Right ventricle myocardium inferior (tissue), 1 donor: ENCODE measurements around the gene MED27. TPM values are rescaled to one million over a fixed set of nuclear protein-coding genes. Genes with fewer than 3 reads are reported as not detected.

ENCODE experiments used
- ATAC-seq: fragments of 200-7000 bp; cut with Tn5 transposase; one replicate; pipeline ENCODE4 v1.9.1; 2020; ENCODE audit warnings: mild to moderate bottlenecking, moderate library complexity
- DNase-seq: peaks from one replicate; pipeline ENCODE4 v3.0.0; 2021; ENCODE audit errors: missing footprints
- intact Hi-C: fragments of 100-400 bp; cut with DNase I; formaldehyde crosslinking; loops from one replicate; pipeline ENCODE4 v1.11.0; 2022
- total RNA-seq: library from RNA; stranded (reverse); fragmentation: NEBNext Ultra II Directional; extraction: Animal tissue kit (Norgen Biotek cat#: 25700); gene quantifications from one replicate; pipeline ENCODE4 v1.2.1, GENCODE V29; 2021
- donor health status: DM: no; HTN: yes; CAD: no; lungs with severe emphysema.

Gene MED27
- total RNA-seq, 1 donor from 2014 or later = 15.1 TPM

DNA sequence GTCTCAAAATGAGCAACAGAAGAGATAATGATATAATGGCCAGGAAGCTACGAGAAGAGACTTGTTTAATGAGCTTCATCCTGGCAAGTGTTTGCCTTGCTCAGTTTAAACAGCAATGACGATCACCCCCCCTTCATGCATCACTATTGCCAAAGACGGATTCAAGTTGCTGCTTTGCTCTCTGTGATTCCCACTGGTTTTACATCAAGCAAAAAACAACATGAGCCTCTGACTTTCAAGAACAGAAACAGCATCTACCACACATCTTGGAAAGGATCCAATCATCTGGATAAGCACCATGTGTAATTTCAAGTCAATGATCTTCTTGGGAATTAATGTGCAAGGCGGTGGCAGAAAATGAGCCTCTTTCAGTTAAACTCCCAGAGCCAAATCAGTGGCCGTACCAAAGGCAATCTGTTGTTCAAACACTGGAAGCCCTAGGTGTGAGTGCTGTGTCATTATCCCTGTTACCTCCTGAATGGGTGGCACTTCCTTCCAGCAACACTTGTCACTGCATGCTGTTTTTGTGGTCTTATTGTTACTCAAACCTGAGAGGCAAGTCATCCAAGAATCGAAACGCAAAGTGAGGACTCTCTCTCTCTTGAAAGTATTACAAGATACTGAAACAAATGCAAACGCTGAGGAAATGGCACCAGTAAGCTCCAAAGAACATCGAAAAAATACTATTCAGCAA, 72.8 kb downstream of the MED27 start:
- no peak for DNase-seq
- peak; percentile 50 for ATAC-seq
- intact Hi-C loops = no loop called here

DNA sequence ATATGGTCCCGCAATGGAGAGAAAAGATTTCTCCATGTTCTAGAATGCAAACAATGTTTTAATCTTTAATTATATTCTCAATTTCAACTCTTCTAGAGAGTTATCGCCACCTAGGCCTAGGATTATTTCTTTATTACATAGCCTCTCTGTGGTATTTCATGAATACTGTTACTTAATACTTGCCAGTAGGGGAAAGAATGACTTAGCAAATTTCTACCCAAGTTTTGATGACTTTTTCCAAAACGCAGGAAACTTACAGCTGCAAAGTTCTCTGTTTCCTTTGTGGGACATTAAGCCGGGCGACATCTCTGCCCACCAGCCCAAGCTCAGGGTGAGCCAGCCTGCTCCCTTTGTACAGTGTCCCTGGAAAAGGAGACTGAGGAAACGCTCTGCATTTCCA, 73.8 kb downstream of the MED27 start:
- intact Hi-C loops = no loop called here
- no peak for ATAC-seq
- no peak for DNase-seq

DNA sequence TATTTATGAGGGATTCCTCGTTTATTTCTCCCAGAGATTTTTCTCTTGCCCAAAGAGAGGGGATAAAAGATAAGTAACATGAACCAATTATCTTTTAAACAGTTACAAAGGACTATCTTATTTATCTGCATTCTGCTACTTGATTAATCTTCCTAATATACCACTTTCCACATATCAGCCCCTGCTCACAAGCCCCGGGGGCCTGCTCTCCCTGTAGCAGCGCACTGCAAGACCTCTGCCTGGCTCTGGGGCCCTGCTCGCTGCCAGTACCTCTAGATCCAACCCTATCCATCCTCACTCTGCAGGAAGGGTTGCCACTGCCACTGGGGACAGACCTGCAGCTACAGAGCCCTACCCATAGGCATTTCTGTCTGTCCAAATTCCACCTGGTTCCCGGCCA, 75.3 kb downstream of the MED27 start:
- intact Hi-C loops = no loop called here
- ATAC-seq = no peak
- DNase-seq = no peak

DNA sequence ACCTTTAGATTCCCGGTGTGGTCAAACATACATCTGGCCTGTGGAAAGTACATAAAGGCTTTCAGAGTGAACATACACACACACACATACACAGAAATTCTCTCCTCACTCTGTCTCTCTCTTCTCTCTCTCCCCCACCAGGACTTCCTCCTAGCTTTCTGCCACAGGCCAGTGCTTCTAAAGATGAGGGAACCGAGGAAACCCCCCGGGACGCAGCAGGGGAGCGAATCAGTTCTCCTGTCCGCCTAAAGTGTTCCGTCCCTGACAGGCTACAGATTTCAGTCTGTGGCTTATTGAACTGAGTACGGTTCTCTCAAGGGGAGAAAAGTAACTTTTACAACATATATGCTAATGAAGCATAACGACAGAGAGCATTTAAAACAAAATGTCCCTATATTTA, 75.8 kb downstream of the MED27 start:
- DNase-seq (no peak), ATAC-seq (no peak)
- intact Hi-C loops = no loop called here

DNA sequence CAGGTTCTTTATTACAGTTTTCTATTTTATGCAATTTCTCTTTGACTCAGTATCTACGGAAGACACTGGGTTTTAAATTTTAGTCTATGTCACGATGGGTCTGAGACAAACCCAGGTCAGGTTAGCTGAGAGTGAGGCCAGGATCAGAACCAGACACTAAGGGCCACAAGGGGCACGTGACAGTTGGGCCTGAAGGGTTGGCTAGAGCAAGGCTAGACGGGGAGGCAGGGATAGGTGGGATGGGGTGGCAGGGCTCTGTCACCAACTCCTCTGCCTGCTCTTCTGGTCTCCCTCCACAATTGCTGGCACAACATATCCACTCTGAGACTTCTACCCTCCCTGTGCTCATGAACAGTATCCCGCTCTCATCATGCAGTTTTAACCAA, 76.4 kb downstream of the MED27 start:
- intact Hi-C loops = no loop called here
- ATAC-seq = no peak
- no peak for DNase-seq

DNA sequence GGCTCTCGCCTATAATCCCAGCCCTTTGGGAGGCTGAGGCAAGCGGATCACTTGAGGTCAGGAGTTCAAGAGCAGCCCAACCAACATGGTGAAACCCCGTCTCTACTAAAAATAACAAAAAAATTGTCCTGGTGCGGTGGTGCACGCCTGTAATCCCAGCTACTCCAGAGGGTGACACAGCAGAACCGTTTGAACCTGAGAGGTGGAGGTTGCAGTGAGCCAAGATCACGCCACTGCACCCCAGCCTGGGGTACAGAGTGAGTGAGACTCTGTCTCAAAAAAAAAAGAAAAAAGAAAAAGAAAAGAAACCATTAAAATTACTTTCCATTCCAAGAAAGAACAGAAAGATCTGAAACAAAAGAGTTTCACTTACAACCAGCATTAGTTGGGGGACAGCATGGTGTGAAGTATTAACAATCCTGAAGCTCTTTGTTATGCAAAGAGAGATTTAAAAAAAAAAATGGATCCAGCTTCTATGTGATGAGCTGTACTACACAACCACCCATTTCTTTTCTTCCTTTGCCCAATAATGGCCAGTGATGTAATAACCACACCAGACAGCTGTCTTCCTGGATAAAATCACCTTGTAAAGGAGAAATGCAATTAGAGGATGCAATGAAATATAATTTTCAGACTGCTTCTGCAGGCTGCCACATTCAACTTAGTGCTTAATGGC, 76.9 kb downstream of the MED27 start:
- no peak for ATAC-seq
- DNase-seq = no peak
- intact Hi-C loops = no loop called here

DNA sequence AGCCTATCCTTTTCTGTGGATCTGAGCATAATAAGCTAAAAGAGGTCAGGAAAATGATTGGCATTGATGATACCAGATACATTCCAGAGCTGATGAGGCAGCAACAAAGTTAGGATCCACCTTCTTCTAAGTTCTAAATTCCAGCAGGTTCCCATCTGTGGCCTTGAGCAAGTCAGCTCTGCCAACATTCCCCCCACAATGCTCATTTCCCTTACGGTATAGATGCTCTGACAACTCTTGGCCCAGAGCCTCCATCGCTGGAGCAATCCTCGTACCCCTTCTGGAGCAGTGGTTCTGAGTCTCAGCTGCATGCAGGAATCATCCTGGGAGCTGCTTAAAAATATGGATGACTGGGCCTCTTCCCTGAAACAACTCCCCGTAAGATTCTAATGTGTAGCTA, 78.1 kb downstream of the MED27 start:
- intact Hi-C loops = no loop called here
- ATAC-seq = no peak
- DNase-seq = no peak

DNA sequence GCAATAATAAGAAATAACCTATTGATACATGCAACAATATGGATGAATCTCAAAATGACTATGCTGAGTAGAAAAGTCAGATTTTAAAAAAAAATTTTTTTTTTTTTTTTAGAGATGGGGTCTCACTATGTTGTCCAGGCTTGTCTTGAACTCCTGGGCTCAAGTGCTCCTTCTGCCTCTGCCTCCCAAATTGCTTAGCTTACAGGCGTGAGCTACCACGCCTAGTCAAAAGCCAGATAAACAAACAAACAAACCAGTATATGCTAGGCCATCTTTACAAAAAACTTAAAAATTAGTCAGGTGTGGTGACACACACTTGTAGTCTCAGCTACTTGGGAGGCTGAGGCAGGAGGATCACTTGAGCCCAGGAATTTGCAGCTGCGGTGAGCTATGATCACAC, 79.0 kb downstream of the MED27 start:
- no peak for DNase-seq
- ATAC-seq = no peak
- intact Hi-C loops = no loop called here

DNA sequence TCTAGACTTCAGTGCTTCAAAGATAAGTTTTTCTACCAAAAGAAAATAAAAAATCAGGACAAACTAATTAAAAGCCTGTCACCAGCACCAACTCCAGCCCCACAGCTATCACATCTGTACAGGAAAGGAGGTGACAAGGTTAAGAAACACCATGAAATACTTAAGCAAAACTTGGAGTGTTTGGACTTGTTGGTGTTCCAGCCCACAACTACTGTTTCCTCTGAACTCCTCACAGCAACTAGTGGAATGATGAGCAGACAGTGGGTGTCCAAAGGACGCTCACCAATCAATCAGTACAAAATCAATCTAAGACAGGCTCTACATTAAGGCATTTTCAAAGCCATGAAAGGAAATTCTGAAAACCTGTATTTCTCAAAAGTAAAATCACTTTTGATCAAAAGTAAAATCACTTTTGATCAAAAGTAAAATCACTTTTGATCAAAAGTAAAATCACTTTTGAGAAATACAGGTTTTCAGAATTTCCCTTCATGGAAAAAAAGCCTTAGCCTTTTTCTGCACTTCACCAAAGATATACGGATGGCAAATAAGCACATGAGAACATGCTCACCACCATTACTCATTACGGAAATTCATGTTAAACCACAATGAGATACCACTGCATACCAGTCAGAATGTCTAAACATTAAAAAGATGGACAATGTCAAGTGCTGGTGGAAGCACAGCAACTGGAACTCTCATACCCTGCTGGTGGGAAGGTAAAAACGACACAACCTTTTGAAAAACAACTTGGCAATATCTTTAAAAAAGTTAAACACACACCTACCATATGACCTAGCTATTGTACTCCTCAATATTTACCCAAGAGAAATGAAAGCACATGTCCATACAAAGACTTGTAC, 79.7 kb downstream of the MED27 start:
- intact Hi-C loops = no loop called here
- ATAC-seq (no peak), DNase-seq (no peak)

DNA sequence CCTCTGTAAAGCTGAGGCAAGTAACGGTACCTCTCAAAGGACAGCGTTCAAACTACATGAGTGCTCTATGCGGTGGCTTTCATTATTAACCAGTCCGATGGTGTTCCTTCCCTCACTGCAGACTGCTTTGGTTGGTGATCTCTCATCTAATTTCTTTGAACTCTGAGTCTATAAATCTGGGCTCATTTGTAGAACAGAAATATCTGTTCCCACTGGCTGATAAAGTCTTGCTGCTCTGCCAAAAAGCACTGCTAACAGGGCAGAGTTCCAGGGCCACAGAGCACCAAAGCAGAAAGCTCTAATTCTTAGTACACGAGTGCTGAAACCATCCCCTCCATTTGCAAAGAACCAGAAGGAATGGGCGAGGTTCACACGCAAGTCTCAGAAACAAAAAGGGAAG, 81.9 kb downstream of the MED27 start:
- intact Hi-C loops = no loop called here

DNA sequence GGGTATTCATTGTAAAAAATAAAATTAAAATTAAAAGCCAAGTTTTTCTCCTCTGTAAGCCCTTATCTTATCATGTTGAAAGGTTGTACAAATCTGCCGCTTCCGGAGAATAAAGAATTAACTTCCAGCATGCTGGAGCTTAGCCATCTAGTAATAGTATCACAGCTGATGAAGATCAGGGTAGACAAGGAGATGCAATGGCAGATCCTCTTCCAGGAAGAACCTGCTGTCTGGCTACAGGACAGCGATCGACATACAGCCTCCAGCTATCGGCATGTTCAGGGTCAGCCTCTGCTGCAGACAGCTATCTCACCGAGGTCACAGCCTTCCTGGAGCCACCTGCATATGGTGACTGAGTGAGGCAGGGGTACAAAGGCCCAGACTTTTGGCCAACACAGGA, 82.6 kb downstream of the MED27 start:
- intact Hi-C loops = no loop called here
- no peak for ATAC-seq
- DNase-seq = no peak

More for the DNA sequence above, 81.9 kb downstream of the MED27 start:
- peak; percentile 73 for ATAC-seq
- no peak for DNase-seq

DNA sequence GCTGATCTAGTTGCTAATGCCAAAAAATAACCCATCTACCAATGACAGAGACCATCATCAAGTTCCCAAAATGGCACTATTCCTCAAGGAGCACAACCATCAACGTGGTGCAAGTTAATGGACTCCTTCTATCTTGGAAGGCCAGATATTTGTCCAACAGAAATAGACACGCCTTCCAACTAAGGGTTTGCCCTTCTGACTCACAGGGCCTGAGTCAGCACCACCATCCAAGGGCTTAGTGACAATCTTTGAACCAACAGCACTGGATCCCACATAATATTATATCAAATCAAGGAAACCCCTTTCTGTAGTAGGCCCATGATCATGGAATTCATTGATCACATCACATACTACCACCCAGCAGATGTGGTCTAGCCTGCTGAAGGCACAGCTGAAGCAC, 84.3 kb downstream of the MED27 start:
- DNase-seq (no peak), ATAC-seq (no peak)
- intact Hi-C loops = no loop called here

DNA sequence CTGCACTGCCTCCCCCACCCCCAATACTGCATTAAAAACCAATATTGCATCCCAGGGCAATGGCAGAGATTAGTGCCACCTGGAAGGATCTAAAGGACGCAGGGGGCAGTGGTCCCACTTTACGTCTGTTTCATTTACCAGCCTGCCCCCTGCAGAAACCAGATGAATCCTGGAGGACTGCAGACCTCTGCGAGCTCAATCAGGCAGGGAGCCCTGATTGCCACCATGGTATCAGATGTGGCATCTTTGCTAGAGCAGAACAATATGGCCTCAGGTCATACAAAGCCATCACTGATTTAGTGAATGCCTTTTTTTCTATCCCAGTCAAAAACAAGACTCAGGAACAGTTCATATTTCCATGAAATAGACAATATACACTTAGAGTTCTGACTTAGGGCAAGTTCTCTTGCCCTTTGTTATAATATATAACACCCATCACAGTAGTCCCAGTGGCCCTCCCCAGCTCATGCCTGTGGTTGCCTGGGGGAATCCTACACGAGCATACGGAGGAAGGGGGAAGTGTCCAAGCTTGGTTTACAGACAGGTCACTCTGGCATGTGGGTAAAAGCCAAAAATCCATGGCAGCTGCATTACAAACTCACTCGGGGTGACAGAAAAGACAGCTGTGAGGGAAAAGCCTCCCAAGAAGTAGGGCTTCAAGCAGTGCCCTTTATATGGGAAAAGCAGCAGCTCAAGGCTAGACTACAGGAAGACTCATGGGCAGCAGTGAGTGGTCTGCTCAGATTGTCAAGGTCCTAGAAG, 85.1 kb downstream of the MED27 start:
- no peak for ATAC-seq
- intact Hi-C loops = no loop called here
- no peak for DNase-seq

DNA sequence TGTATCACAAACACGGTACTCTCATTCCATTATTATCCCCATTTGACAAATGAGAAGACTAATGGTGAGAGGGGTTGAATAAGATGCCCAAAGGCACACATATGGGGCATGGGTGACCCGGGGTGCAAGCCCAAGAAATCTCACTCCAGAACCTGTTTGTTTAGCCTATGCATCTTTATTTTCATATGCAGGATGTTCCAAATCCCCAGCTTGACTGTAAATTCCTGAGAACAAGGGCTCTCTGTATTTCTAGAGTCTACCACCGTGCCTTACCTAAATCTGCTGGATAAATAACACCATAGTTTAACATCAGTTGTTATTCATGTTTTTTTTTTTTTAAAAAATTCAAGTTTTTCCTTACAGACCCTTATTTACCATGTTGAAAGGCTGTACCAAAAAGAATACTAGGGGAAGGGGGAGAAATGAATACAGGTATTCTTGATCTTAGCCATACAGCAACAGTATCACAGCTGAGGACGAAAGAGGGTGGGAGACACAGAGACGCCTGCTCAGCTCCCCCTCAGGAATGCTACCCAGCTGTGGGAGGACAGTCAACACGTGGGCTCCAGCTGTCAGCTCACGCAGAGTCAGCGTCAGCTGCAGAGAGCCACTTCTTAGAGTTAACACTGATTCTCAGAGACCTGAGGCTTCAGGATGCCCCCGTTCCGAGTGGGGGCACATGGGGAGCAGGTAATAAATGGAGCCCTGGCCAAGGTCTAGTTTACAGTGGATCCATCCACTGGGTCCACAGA, 86.6 kb downstream of the MED27 start:
- no peak for DNase-seq
- no peak for ATAC-seq
- intact Hi-C loops = no loop called here

DNA sequence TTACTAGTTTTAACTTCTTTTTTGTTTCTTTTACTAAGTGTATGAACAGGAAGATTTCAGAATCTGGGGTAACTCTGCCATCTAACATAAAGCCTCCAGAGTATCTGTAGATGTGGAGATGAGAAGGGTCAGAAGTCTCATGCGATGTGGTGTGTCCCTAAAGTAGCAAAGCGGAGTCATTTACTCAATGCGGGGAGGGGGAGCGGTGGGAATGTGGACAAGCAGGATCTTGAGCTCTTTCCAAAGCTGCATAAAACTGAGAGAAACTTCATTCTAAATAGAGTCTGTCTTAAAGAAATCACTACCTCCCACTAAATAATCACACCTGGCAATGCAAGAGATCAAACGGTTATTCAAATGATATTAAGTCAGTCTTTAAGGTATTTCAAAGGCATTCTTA, 92.4 kb downstream of the MED27 start:
- intact Hi-C loops = no loop called here
- ATAC-seq (no peak), DNase-seq (no peak)

DNA sequence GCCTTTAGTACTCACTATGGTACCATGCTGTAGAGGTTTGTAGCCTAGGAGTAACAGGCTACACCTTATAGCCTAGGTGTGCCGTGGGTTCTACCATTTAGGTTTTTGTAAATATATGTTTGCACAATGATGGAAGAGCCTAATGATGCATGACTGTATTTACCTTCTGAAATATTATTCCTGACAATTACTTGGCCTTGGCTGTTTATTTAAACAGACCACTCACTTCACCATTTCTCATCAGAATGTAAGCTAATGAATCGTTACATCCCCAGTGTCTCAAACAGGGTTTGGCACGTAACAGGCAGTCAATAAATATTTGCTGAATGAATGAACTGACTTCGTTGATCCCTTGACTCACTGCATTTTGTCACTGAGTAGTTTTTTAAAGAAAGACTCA, 93.1 kb downstream of the MED27 start:
- no peak for ATAC-seq
- intact Hi-C loops = no loop called here
- DNase-seq = no peak

DNA sequence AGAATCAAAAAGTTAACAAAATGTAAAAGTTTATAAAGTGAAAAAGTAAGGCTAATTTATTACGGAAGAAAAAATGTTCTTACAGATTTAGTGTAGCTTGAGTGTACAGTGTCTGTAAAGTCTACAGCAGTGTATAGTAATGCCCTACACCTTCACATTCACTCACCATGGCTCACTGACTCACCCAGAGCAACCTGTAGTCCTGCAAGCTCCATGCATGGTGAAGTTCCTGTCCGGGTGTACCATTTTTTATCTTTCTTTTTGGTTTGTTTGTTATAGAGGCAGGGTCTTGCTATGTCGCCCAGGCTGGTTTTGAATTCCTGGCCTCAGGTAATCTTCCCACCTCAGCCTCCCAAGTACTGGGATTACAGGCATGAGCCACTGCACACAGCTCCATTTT, 93.6 kb downstream of the MED27 start:
- intact Hi-C loops = no loop called here
- DNase-seq (no peak), ATAC-seq (no peak)

DNA sequence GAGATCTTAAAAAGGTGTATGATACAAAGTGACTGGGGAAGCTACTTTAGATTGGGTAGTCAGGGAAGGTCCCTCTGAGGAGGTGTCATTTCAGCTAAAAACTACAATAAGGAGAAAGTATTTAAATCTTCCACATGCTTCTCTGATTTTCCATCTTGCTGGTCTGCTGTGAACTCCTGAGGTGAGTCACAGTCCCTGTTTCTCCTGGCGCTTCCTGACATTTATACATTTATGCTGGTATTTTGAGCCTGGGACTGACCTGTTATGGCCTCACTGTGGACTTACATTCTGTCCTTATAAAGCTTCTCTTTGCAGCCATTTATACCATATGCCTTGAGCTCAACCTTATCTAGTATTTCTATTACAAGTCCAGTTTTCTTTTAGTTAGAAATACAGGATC, 95.1 kb downstream of the MED27 start:
- no peak for DNase-seq
- intact Hi-C loops = no loop called here
- ATAC-seq = no peak
